GM21447 (cell line): Measurements from ENCODE around the gene C4BPA.

ENCODE experiments used
- ATAC-seq: cut with Tn5 transposase; IDR thresholded peaks from one replicate; pipeline ENCODE4 v1.9.1; 2021; ENCODE audit not compliant: unreplicated experiment

C4BPA gene

GRCh38 chr1:207103892-207104373 is at the start of gene C4BPA:
C4BPA (plus strand) TSS chr1:207104233; CDS start chr1:207113026, 8,793 bp downstream.
- ATAC-seq = no peak

DNA sequence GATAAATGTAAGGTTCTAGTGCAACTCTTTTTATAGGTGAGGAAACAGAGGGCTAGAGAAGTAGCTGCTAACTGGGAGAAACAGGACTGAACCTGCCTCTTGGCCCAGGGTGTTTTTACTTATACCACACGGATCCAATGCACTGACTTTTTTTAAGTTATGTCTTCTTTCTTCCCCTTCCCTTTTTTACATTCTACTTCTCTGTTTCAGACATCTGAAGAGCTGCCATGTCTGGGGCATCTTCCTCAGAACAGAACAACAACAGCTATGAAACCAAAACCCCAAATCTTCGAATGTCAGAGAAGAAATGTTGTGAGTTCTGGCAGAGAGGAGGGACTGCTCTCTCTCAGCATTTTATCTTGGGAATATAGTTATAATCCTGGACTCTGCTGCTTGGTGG is 49.5 kb upstream of the C4BPA start:
- no peak for ATAC-seq

DNA sequence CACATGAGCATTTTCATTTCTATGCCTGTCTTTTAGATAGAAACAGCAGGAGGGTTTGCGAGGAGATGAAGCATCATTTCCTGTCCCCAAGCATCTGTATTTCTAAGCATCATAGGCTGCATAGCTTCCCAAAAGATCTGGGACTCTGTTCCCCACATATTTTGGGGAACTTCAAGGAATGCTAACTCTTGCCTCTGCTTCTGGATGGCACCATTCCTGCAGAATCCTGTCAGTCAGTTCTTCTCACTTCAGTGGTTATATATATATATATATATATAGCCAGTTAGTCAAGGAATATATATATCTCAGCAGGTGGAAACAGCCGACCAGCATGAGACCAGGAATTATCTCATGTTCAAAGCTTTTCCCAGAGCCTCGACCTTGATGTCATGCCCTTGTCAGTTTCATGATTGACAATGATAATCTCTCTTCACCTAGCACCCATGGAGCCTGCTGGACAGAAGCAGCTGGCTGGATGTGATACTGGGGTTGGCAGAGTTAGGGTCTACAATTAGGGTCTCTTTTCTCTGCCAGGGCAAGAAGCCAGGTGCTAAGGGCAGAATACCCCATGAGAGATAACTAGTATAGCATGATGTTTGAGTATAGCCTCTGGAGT is 48.5 kb upstream of the C4BPA start:
- no peak for ATAC-seq

GRCh38 chr1:207056673-207057072 is 47.4 kb upstream of the C4BPA start:
- ATAC-seq = no peak

- ATAC-seq = no peak
Observed at GRCh38 chr1:207058252-207058651, 45.8 kb upstream of the C4BPA start.

GRCh38 chr1:207058878-207059867 is 44.9 kb upstream of the C4BPA start:
- ATAC-seq = no peak

DNA sequence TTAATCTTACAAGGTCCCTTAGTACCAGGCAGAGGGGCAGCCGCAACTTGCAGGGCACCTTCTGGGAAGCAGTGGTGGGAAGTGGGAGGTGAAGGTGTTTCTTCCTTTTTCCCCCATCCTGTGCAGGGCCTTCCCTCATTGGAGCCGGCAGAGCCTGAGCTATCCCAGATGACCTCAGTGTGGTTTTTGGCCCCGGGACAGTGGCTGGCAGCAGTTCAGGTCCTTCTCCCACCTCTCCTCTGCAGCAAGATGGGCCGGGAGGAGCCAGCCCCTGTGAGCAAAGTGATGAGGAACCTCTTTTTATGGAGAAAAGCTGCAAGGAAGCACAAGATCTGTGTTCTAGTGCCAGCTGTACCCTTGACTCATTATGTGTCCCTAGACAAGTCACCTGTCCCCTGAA is 44.2 kb upstream of the C4BPA start:
- ATAC-seq = no peak

DNA sequence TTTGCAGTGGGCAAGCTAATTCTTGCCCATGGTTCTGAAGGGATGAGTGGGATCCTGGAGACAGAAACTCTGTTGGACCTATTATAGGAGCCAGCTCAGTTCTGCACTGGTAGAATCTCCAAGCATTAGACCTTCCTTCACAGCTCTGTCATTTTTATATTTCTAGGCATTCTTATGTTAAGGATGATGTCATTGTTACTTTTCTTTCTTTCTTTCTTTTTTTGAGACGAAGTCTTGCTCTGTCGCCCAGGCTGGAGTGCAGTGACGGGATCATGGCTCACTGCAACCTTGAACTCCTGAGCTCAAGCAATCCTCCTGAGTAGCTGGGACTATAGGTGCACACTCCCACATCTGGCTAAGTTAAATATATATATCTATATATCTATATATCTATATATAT is 43.4 kb upstream of the C4BPA start:
- no peak for ATAC-seq

- ATAC-seq = no peak
Observed at GRCh38 chr1:207062058-207062457, 42.0 kb upstream of the C4BPA start.

DNA sequence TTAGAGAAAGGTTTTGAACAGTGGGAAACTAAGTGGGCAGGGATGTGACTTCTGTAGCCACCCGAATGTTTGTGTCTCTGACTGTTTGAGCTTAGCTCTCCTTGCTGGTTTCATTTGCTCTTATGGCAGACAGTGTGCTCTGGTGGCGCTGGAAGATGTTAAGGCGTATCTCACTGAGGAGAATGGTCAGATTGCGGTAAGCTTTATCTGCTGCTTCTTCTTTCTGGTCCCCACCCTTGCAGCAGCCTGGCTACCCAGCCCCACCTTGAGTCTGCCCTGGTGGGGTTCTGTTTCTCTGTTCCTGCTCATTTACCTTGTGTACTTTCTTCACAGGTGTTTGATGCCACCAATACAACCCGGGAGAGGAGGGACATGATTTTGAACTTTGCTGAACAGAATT is 41.0 kb upstream of the C4BPA start:
- ATAC-seq = no peak

GRCh38 chr1:207064561-207064960 is 39.5 kb upstream of the C4BPA start:
- ATAC-seq = no peak

DNA sequence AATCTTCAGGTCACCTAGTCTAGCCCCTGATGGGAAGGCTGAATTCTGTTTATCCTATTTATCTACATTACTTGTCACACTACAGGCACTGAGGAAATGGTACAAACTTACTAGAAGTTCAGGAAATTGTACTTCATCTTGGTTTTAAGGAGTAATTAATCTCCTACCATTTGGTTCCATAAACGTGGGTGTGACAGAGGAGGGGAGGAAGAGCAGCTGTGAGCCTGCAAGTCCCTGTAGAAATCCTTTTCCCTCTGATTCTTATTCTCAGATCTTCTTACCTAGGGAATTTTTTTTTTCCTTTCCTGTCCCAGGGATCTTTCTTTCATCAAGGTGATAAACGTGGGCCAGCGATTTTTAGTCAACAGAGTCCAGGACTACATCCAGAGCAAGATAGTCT is 36.8 kb upstream of the C4BPA start:
- no peak for ATAC-seq

DNA sequence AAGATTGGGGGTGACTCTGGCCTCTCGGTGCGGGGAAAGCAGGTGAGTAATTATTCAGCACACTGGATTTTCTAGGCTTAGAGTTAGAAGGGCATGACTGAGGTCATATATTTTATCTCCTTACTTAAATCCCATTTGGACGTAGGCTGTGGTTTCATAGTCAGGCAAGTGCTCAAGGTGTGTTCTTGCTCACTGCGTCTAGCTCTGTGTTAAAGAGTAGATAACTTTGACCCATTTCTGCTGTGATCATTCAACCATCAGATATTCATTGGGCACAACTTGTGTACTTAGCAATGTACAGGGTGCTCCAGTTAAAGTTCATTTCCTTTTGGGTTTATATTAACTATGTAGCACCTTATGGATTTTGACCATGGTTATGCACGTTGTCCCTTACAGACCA is 36.4 kb upstream of the C4BPA start:
- ATAC-seq = no peak

DNA sequence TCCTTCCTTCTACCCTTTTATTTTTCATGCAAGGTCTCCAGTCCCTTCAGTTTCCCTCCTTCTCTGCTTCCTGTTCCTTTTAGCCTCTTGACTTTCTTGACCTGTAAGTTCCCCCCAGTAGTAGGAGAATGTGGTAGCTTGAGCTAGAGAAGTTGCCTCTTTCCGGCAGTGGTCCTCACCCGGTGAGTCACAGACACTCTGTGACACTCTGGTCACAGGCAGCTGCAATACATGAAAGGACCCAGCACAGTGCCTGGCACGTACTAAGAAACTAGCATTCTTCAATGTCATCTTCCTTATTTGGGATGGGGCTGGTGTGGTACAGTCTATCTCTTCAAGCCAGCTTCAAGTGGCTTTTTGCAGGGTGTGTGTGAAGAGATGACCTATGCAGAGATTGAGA is 35.0 kb upstream of the C4BPA start:
- no peak for ATAC-seq

DNA sequence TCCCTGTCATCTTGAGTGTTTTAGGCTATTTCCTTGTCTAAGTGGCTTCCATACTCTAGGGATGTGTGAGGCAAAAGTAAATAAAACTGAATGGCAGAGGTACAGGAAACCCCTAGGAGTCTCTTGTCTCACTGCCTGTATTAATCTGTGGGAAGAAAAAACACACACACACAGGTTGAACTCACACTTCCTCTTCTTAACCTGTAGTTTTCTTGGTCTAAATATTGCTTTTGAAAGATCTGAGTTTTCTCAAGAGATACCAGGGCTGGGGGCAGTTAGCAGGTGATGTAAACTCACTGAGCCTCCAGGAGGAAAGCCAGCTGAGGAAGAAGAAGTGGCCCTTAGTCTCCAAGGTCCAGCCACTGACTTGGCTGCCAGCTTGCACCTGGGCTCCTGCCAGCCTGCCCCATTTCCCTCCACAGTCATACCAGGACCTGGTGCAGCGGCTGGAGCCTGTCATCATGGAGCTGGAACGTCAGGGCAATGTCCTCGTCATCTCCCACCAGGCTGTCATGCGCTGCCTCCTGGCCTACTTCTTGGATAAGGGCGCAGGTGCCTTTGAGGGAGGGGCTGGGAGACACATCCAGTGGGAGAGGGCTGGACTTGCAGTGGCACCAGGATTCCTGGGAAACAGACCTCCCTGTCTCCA is 34.1 kb upstream of the C4BPA start:
- no peak for ATAC-seq

GRCh38 chr1:207070811-207071210 is 33.2 kb upstream of the C4BPA start:
- ATAC-seq = no peak

- ATAC-seq = no peak
Observed at GRCh38 chr1:207071426-207071825, 32.6 kb upstream of the C4BPA start.

- ATAC-seq = no peak
Observed at GRCh38 chr1:207072233-207072632, 31.8 kb upstream of the C4BPA start.

- ATAC-seq = no peak
Observed at GRCh38 chr1:207073906-207074820, 29.9 kb upstream of the C4BPA start.

GRCh38 chr1:207076181-207076955 is 27.7 kb upstream of the C4BPA start:
- ATAC-seq = no peak
